ENCODE data around the gene HBQ1.

Gene HBQ1

GRCh38 chr16:180101-180675, at the start of gene HBQ1:
Gene HBQ1, plus strand, starts transcription at chr16:180459. Its CDS starts 28 bp downstream, at chr16:180487.
- Mint-ChIP-seq H3K27ac (no peak within 1 kb of the TSS), H3K4me1 (peaks cover 15% of the 10 kb centered on the region), H3K4me3 (no peak within 1 kb of the TSS), H3K36me3 (no peaks in the 10 kb centered on the region), H3K9me3 (no peaks in the 10 kb centered on the region), H3K27me3 (peaks cover 58% of the 10 kb centered on the region)
- DNase-seq = peak; percentile 32
- CTCF ChIA-PET = interaction anchor here (0.7 to 1.4 kb wide), 4 partner anchors 8 to 63 kb away, joined by 3 to 4 read pairs (median 3); no protein-coding TSS in a partner anchor

- no peak overlapping the region for H3K27ac Mint-ChIP-seq
- H3K4me3 Mint-ChIP-seq = no peak overlapping the region
- CTCF ChIA-PET = interaction anchor here (0.8 kb wide), 1 partner anchor 33 kb away, joined by 3 read pairs; no protein-coding TSS in a partner anchor
- DNase-seq = no peak
- no peaks in the 10 kb centered on the region for H3K27me3 Mint-ChIP-seq
- H3K36me3 Mint-ChIP-seq = peaks cover 3% of the 10 kb centered on the region
- no peaks in the 10 kb centered on the region for H3K9me3 Mint-ChIP-seq
- peaks cover 23% of the 10 kb centered on the region for H3K4me1 Mint-ChIP-seq
Measured at GRCh38 chr16:130533-131173, 49.6 kb upstream of the HBQ1 start.

- Mint-ChIP-seq H3K27ac (no peak overlapping the region), H3K36me3 (peaks cover 6% of the 10 kb centered on the region), H3K4me1 (peaks cover 29% of the 10 kb centered on the region), H3K9me3 (no peaks in the 10 kb centered on the region), H3K27me3 (no peaks in the 10 kb centered on the region), H3K4me3 (no peak overlapping the region)
- no peak for DNase-seq
- CTCF ChIA-PET = interaction anchor here (1.3 to 2.0 kb wide), 3 partner anchors 12 to 230 kb away, joined by 4 to 6 read pairs (median 5); no protein-coding TSS in a partner anchor
Measured at GRCh38 chr16:132120-132519, 48.1 kb upstream of the HBQ1 start.

GRCh38 chr16:133716-134115, 46.5 kb upstream of the HBQ1 start:
- Mint-ChIP-seq H3K36me3 (peaks cover 6% of the 10 kb centered on the region), H3K4me3 (no peak overlapping the region), H3K27ac (no peak overlapping the region), H3K9me3 (no peaks in the 10 kb centered on the region), H3K4me1 (peaks cover 34% of the 10 kb centered on the region), H3K27me3 (peaks cover 3% of the 10 kb centered on the region)
- CTCF ChIA-PET = interaction anchor here (1.0 to 2.0 kb wide), 5 partner anchors 14 to 37 kb away, joined by 3 to 6 read pairs (median 4); no protein-coding TSS in a partner anchor
- no peak for DNase-seq

- peaks cover 4% of the 10 kb centered on the region for H3K36me3 Mint-ChIP-seq
- H3K9me3 Mint-ChIP-seq = no peaks in the 10 kb centered on the region
- CTCF ChIA-PET = interaction anchor here (1.1 to 1.4 kb wide), 2 partner anchors 21 to 31 kb away, joined by 3 to 5 read pairs; no protein-coding TSS in a partner anchor
- peak; percentile 55 for DNase-seq
- peak overlapping the region; percentile 76 for H3K4me3 Mint-ChIP-seq
- H3K4me1 Mint-ChIP-seq = peaks cover 26% of the 10 kb centered on the region
- peaks cover 22% of the 10 kb centered on the region for H3K27me3 Mint-ChIP-seq
- peak overlapping the region; percentile 78 for H3K27ac Mint-ChIP-seq
Measured at GRCh38 chr16:138049-138417, 42.2 kb upstream of the HBQ1 start.

GRCh38 chr16:140175-140857, 39.9 kb upstream of the HBQ1 start:
- H3K9me3 Mint-ChIP-seq = no peaks in the 10 kb centered on the region
- no peak overlapping the region for H3K27ac Mint-ChIP-seq
- peaks cover 17% of the 10 kb centered on the region for H3K4me1 Mint-ChIP-seq
- CTCF ChIA-PET = no interaction called here
- peak overlapping the region; percentile 12 for H3K4me3 Mint-ChIP-seq
- no peak for DNase-seq
- peaks cover 4% of the 10 kb centered on the region for H3K36me3 Mint-ChIP-seq
- peaks cover 35% of the 10 kb centered on the region for H3K27me3 Mint-ChIP-seq

- CTCF ChIA-PET = interaction anchor here (0.9 kb wide), 1 partner anchor 38 kb away, joined by 3 read pairs; the partner anchor contains the start of gene HBQ1
- DNase-seq = no peak
- H3K27me3 Mint-ChIP-seq = peaks cover 41% of the 10 kb centered on the region
- no peak overlapping the region for H3K4me3 Mint-ChIP-seq
- no peak overlapping the region for H3K27ac Mint-ChIP-seq
- H3K4me1 Mint-ChIP-seq = peaks cover 7% of the 10 kb centered on the region
- H3K36me3 Mint-ChIP-seq = no peaks in the 10 kb centered on the region
- H3K9me3 Mint-ChIP-seq = no peaks in the 10 kb centered on the region
Measured at GRCh38 chr16:142405-142967, 37.8 kb upstream of the HBQ1 start.

GRCh38 chr16:143047-143446, 37.2 kb upstream of the HBQ1 start:
- DNase-seq = no peak
- Mint-ChIP-seq H3K4me1 (peaks cover 7% of the 10 kb centered on the region), H3K27ac (no peak overlapping the region), H3K9me3 (no peaks in the 10 kb centered on the region), H3K4me3 (no peak overlapping the region), H3K36me3 (no peaks in the 10 kb centered on the region), H3K27me3 (peaks cover 42% of the 10 kb centered on the region)
- CTCF ChIA-PET = no interaction called here

- no peak overlapping the region for H3K27ac Mint-ChIP-seq
- no peaks in the 10 kb centered on the region for H3K9me3 Mint-ChIP-seq
- CTCF ChIA-PET = no interaction called here
- no peak overlapping the region for H3K4me3 Mint-ChIP-seq
- peaks cover 7% of the 10 kb centered on the region for H3K4me1 Mint-ChIP-seq
- peaks cover 46% of the 10 kb centered on the region for H3K27me3 Mint-ChIP-seq
- DNase-seq = no peak
- H3K36me3 Mint-ChIP-seq = no peaks in the 10 kb centered on the region
Measured at GRCh38 chr16:143456-143855, 36.8 kb upstream of the HBQ1 start.

GRCh38 chr16:144797-145252, 35.4 kb upstream of the HBQ1 start:
- no peak overlapping the region for H3K27ac Mint-ChIP-seq
- H3K36me3 Mint-ChIP-seq = no peaks in the 10 kb centered on the region
- no peaks in the 10 kb centered on the region for H3K4me1 Mint-ChIP-seq
- H3K27me3 Mint-ChIP-seq = peaks cover 49% of the 10 kb centered on the region
- no peaks in the 10 kb centered on the region for H3K9me3 Mint-ChIP-seq
- CTCF ChIA-PET = no interaction called here
- no peak for DNase-seq
- no peak overlapping the region for H3K4me3 Mint-ChIP-seq

- Mint-ChIP-seq H3K4me3 (no peak overlapping the region), H3K36me3 (no peaks in the 10 kb centered on the region), H3K9me3 (no peaks in the 10 kb centered on the region), H3K4me1 (no peaks in the 10 kb centered on the region), H3K27me3 (peaks cover 54% of the 10 kb centered on the region), H3K27ac (no peak overlapping the region)
- DNase-seq = no peak
- CTCF ChIA-PET = no interaction called here
Measured at GRCh38 chr16:146646-147045, 33.6 kb upstream of the HBQ1 start.

GRCh38 chr16:149024-149660, 31.1 kb upstream of the HBQ1 start:
- peaks cover 2% of the 10 kb centered on the region for H3K4me1 Mint-ChIP-seq
- H3K4me3 Mint-ChIP-seq = no peak overlapping the region
- H3K9me3 Mint-ChIP-seq = no peaks in the 10 kb centered on the region
- CTCF ChIA-PET = no interaction called here
- peaks cover 59% of the 10 kb centered on the region for H3K27me3 Mint-ChIP-seq
- H3K36me3 Mint-ChIP-seq = no peaks in the 10 kb centered on the region
- H3K27ac Mint-ChIP-seq = no peak overlapping the region
- no peak for DNase-seq

- Mint-ChIP-seq H3K36me3 (no peaks in the 10 kb centered on the region), H3K27ac (no peak within 1 kb of the TSS), H3K9me3 (no peaks in the 10 kb centered on the region), H3K4me1 (peaks cover 11% of the 10 kb centered on the region), H3K27me3 (peaks cover 75% of the 10 kb centered on the region), H3K4me3 (no peak within 1 kb of the TSS)
- CTCF ChIA-PET = no interaction called here
- no peak for DNase-seq
Measured at GRCh38 chr16:152141-153128, 27.8 kb upstream of the HBQ1 start, which contains the start of gene HBZ. Gene HBZ, plus strand, starts transcription at chr16:152644. Its CDS starts 266 bp downstream, at chr16:152910.

Measured in activated naive CD4-positive, alpha-beta T cell treated with anti-CD3 and anti-CD28 coated beads, Interleukin-2, amount 10 ng/mL, durations not matched to agents 7 days and 5 days (primary cell).